Measurements from ENCODE around the gene MBNL3. TPM values are rescaled to one million over a fixed set of nuclear protein-coding genes. Genes with fewer than 3 reads are reported as not detected.

The MBNL3 gene
- total RNA-seq, 4 donors from 2014 or later, result 11.3 to 41.2 (median 28.9) TPM

DNA sequence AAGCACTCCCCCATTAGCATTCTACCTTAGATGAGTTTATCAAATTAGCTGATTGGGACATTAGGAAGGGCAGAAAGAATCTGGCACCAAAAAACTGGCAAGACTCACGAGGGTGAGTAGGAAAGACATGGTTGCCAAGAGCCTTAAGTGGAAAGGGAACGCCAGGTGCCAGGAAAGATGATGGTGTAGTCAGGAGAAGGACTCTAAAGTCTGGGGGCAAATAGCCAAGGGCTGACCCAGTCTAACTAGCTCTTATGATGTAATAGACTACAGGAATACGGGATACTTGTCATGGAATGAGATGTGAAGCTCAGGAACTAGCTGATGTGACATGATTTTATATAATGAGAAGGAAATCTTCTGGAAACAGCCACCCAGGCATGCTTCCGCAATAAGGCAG lies 94.8 kb downstream of the MBNL3 start:
- TF ChIP-seq, protein P1, sequence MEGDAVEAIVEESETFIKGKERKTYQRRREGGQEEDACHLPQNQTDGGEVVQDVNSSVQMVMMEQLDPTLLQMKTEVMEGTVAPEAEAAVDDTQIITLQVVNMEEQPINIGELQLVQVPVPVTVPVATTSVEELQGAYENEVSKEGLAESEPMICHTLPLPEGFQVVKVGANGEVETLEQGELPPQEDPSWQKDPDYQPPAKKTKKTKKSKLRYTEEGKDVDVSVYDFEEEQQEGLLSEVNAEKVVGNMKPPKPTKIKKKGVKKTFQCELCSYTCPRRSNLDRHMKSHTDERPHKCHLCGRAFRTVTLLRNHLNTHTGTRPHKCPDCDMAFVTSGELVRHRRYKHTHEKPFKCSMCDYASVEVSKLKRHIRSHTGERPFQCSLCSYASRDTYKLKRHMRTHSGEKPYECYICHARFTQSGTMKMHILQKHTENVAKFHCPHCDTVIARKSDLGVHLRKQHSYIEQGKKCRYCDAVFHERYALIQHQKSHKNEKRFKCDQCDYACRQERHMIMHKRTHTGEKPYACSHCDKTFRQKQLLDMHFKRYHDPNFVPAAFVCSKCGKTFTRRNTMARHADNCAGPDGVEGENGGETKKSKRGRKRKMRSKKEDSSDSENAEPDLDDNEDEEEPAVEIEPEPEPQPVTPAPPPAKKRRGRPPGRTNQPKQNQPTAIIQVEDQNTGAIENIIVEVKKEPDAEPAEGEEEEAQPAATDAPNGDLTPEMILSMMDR (IDR thresholded peaks at IDR 0.05; ENCODE audit: low read depth), result no peak

DNA sequence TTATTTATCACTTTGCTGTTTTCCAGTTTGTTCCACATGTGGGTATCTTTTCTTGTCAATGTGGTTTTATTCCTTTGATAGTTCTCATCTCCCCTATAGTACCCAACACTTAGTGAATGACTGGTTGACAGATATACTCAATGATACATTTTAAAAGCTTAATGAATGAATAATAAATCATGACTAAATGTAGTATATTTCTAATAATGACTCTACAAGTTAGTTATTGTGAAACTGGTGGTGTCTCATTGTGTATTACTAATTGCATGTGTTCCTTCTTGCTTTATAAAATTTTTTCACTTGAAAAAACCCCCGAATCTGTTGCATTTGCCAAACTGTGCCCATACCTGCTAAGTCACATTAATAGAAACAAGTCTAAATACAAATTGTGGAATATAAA lies 95.4 kb downstream of the MBNL3 start:
- TF ChIP-seq, protein P1 (IDR thresholded peaks at IDR 0.05; ENCODE audit: low read depth), result no peak

DNA sequence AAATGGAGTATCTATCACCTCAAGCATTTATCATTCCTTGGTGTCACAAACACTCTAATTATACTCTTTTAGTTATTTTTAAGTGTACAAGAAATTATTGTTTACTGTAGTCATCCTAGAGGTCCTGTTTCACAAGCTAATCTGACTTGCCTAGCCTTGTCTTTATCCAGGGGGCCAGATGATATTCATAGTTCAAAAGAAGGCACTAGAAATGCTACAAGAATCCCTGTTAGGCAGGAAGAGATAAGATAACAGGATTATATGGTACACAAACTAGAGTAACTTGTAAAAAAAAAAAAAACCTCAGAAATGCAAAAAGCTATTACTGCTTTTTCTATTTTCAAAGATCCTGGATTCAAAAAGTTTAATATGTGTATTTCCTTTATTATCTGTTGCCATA lies 95.8 kb downstream of the MBNL3 start:
- TF ChIP-seq, protein P1 (IDR thresholded peaks at IDR 0.05; ENCODE audit: low read depth), result no peak

DNA sequence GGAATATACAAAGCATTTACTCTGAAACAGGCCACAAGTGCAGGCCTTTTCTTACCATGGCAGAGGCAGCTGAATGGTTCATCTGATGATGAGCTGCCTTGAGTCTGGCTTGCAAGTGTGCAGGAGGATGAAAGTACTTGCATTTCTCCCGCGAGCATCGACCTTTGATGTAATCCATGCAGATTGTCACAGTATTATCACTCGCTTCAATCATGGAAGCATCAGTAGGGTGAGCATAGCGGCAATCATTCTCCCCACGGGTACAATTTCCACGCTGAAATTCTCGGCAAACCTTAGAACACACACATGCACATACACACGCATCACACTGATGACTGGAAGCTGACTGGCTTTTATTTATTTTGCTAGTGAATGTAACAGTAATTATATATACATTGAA lies 98.0 kb downstream of the MBNL3 start:
- TF ChIP-seq, protein P1 (IDR thresholded peaks at IDR 0.05; ENCODE audit: low read depth), result no peak

DNA sequence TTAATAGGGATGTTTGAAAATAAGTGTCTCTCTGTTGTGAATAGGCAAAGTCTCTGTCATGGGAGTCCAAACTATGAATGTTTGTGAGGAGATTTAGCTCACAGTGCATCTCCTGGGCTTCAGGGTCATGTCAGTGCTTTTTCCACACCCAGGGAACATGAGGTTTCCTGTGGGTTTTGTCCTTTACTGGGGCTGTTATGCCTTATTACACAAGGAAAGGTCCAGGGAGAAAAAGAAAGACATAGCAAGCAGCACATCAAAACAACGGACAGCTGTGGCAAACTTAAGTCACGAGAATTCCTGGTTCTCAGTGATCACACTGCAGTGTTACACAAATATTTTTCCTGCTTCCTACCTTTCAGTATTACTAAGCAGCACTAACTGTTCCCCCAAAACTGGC lies 99.4 kb downstream of the MBNL3 start:
- TF ChIP-seq, protein P1 (IDR thresholded peaks at IDR 0.05; ENCODE audit: low read depth), result no peak

DNA sequence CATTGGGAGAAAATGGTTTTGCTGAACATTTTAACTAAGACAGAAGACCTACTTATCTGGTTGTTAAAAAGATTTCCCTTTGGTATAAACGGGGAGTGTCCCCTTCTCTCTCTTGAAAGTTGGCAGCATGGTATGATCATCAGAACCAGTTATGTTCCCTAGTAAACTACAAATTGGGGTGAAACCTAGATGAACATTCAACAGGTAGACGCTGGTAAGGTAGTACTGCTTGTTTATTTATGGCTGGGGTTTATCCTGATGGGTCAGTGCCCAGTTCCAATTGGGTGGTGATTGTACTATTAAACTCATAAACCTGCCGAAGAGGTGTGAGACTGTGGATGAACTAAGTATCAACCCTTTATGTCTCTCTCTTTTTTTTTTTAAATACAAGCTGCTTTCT lies 100.5 kb downstream of the MBNL3 start:
- TF ChIP-seq, protein P1 (IDR thresholded peaks at IDR 0.05; ENCODE audit: low read depth), result no peak

DNA sequence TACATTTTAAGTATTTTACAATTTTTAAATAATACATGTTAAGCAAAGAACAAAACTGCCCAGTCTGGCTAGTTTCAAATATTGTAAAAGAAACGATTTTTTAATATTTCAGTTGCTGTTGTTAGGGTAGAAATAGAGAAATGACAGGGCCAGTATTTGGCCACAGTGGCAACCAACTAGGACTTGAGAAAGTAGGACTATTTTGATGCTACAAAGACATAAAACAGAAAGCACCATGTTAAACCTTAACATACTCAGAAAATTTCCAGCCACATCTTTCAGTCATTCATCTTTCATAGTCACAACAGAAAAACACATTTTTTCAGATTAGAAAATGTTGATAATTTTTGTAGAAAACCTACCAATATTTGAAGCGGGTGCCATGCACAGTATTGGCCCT lies 104.5 kb downstream of the MBNL3 start:
- TF ChIP-seq, protein P1 (IDR thresholded peaks at IDR 0.05; ENCODE audit: low read depth), result no peak

All from subcutaneous adipose tissue (tissue), 4 donors.